PC-3 (cell line): ENCODE results near the gene CCL27. TPM values are rescaled to one million over a fixed set of nuclear protein-coding genes. Genes with fewer than 3 reads are reported as not detected.

ENCODE experiments used
- ATAC-seq: fragments of 200-7000 bp; cut with Tn5 transposase; 2 replicates; pipeline ENCODE4 v1.9.1; 2020; ENCODE audit warnings: mild to moderate bottlenecking, moderate library complexity
- BruUV-seq: library from RNA; stranded (reverse); fragments of 400-500 nt; replicated peaks from 2 replicates; lab custom pipeline; 2021; lab: Mats Ljungman, UMichigan
- CTCF ChIA-PET: fragments of 300-600 bp; sonication (Branson Sonifier 250); formaldehyde crosslinking; loops from one replicate; lab custom pipeline; 2022; ENCODE audit warnings: antibody characterized with exemption; lab: Charles Lee
- POLR2A ChIA-PET: fragments of 300-600 bp; sonication (Branson Sonifier 250); formaldehyde crosslinking; loops from one replicate; lab custom pipeline; 2022; ENCODE audit warnings: antibody characterized with exemption; ENCODE audit not compliant: unreplicated experiment; lab: Charles Lee
- DNase-seq: peaks from one replicate; pipeline ENCODE4 v3.0.0-alpha.2; 2015
- H2AFZ ChIP-seq: fragments of 300-600 bp; sonication (generic); 2 replicates; pipeline ENCODE4 v1.6.0; 2016; ENCODE audit warnings: antibody characterized with exemption, low read length
- H3F3A ChIP-seq: fragments of 300-600 bp; sonication (generic); one replicate; pipeline ENCODE4 v1.6.0; 2017; ENCODE audit warnings: antibody characterized with exemption, low read length, control low read depth, mild to moderate bottlenecking; ENCODE audit not compliant: unreplicated experiment
- H3K27ac ChIP-seq: fragments of 300-600 bp; sonication (generic); 2 replicates; pipeline ENCODE4 v1.5.1; 2016; ENCODE audit warnings: mild to moderate bottlenecking, low read length
- H3K27me3 ChIP-seq: fragments of 300-600 bp; sonication (generic); 2 replicates; pipeline ENCODE4 v1.6.1; 2016; ENCODE audit warnings: low read length, mixed read lengths
- H3K36me3 ChIP-seq: fragments of 300-600 bp; sonication (generic); 2 replicates; pipeline ENCODE4 v1.6.1; 2016; ENCODE audit warnings: low read depth, mixed run types, low read length, mixed read lengths
- H3K4me1 ChIP-seq: fragments of 300-600 bp; sonication (generic); 2 replicates; pipeline ENCODE4 v1.5.1; 2016; ENCODE audit warnings: low read length; ENCODE audit not compliant: insufficient read depth
- H3K4me2 ChIP-seq: fragments of 300-600 bp; sonication (generic); 2 replicates; pipeline ENCODE4 v1.6.0; 2016; ENCODE audit warnings: low read length
- H3K4me3 ChIP-seq: fragments of 300-600 bp; sonication (generic); 2 replicates; pipeline ENCODE4 v1.5.1; 2016; ENCODE audit warnings: mild to moderate bottlenecking, low read length, mixed read lengths
- H3K79me2 ChIP-seq: fragments of 300-600 bp; sonication (generic); 2 replicates; pipeline ENCODE4 v1.6.1; 2017; ENCODE audit warnings: low read length, mixed read lengths
- H3K9ac ChIP-seq: fragments of 300-600 bp; sonication (generic); 2 replicates; pipeline ENCODE4 v1.6.0; 2016; ENCODE audit warnings: mild to moderate bottlenecking, low read length
- H3K9me2 ChIP-seq: fragments of 300-600 bp; sonication (generic); replicated peaks from 2 replicates; pipeline ENCODE4 v1.6.1; 2016; ENCODE audit warnings: mixed run types, low read length, mixed read lengths
- H3K9me3 ChIP-seq: fragments of 300-600 bp; sonication (generic); 2 replicates; pipeline ENCODE4 v1.6.1; 2016; ENCODE audit warnings: low read length, mixed read lengths
- H4K20me1 ChIP-seq: fragments of 300-600 bp; sonication (generic); 2 replicates; pipeline ENCODE4 v1.6.1; 2016; ENCODE audit warnings: low read length, mixed read lengths
- CTCF ChIP-seq: fragments of 300-600 bp; sonication (generic); conservative IDR thresholded peaks from 2 replicates; pipeline ENCODE4 v1.5.1; 2017; ENCODE audit warnings: antibody characterized with exemption, low read depth, mild to moderate bottlenecking, low read length
- EZH2 ChIP-seq: fragments of 300-600 bp; sonication (generic); IDR thresholded peaks from one replicate; pipeline ENCODE4 v1.6.1; 2017; ENCODE audit warnings: antibody characterized with exemption, mild to moderate bottlenecking, low read length; ENCODE audit not compliant: unreplicated experiment
- EZH2phosphoT487 ChIP-seq: fragments of 300-600 bp; sonication (generic); IDR thresholded peaks from 2 replicates; pipeline ENCODE4 v1.6.1; 2018; ENCODE audit warnings: mild to moderate bottlenecking, antibody characterized with exemption, low read length, borderline replicate concordance
- intact Hi-C: fragments of 100-400 bp; cut with micrococcal nuclease; formaldehyde crosslinking; loops from 2 replicates; pipeline ENCODE4 v1.9.0; 2023
- total RNA-seq: library from RNA; depleted of rRNA; stranded (reverse); fragments of >200 nt; gene quantifications from 2 replicates; pipeline ENCODE4 v1.2.3, GENCODE V29; 2014

The CCL27 gene
- total RNA-seq, 1 experiment from 2014 or later = not detected

- Histone ChIP-seq H4K20me1 (0 out of 2 replicates have a peak, but pooled peaks cover 4% of the 10 kb centered on the region), H3F3A (no peaks in the 10 kb centered on the region), H3K9me3 (no peaks in the 10 kb centered on the region), H3K9me2 (no peaks in the 10 kb centered on the region), H3K27ac (no peak overlapping the region), H3K4me1 (peaks cover 5% of the 10 kb centered on the region; the same call in 1 of the 2 replicates), H3K4me3 (peak overlapping the region; percentile 76), H3K79me2 (peaks cover 25% of the 10 kb centered on the region), H2AFZ (peak overlapping the region; percentile 89), H3K36me3 (no peaks in the 10 kb centered on the region), H3K9ac (peak overlapping the region; percentile 92), H3K27me3 (no peaks in the 10 kb centered on the region), H3K4me2 (peak overlapping the region; percentile 93)
- TF ChIP-seq CTCF (no peak), EZH2 (no peak), EZH2phosphoT487 (no peak)
- DNase-seq (no peak), ATAC-seq (peak; percentile 10)
- CTCF ChIA-PET = interaction anchor here (1.4 kb wide), 1 partner anchor 10 kb away, joined by 3 read pairs; no protein-coding TSS in a partner anchor
- POLR2A ChIA-PET = no interaction called here
- BruUV-seq = no TSS peak
- intact Hi-C loops = no loop called here
These were observed 25.6 kb downstream of the CCL27 start for GRCh38 chr9:34636791-34637355.

DNA sequence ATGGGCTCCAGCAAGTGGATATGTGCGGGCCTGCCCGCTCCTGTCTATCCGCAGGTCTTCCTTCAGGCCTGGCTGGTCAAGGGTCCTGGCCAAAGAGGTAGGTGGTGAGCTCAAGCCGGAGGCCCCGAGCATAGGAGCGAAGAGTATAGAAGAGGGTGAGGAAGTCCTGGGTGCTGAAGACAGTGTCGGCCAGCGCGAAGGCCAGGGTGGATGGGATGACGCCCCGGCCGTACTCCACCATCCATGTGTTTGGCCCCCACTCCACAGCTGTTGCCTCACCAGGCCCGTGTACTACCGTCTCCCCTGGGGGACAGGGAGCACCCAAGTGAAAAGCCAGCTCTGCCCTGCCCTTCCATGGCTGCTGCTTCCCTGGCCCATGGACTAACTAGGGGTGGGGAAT is 26.9 kb downstream of the CCL27 start:
- ATAC-seq (no peak), DNase-seq (no peak)
- no TSS peak for BruUV-seq
- no peak for TF ChIP-seq CTCF
- TF ChIP-seq EZH2phosphoT487 = no peak
- TF ChIP-seq EZH2 = no peak
- H3K4me3 ChIP-seq = peak overlapping the region; percentile 76; the same call in 1 of the 2 replicates
- H3K4me2 ChIP-seq = peak overlapping the region; percentile 93
- H3K9ac ChIP-seq = no peak overlapping the region
- intact Hi-C loops = no loop called here
- H3F3A ChIP-seq = no peaks in the 10 kb centered on the region
- peaks cover 25% of the 10 kb centered on the region for H3K79me2 ChIP-seq
- no peaks in the 10 kb centered on the region for H3K9me3 ChIP-seq
- no peaks in the 10 kb centered on the region for H3K9me2 ChIP-seq
- no peaks in the 10 kb centered on the region for H3K36me3 ChIP-seq
- no peak overlapping the region for H3K27ac ChIP-seq
- peaks cover 5% of the 10 kb centered on the region; the same call in 1 of the 2 replicates for H3K4me1 ChIP-seq
- H3K27me3 ChIP-seq = no peaks in the 10 kb centered on the region
- POLR2A ChIA-PET = no interaction called here
- H2AFZ ChIP-seq = no peak overlapping the region
- CTCF ChIA-PET = no interaction called here
- 0 out of 2 replicates have a peak, but pooled peaks cover 4% of the 10 kb centered on the region for H4K20me1 ChIP-seq
